GM12891 (cell line): Measurements from ENCODE around the gene PTPRN2.

Experiments used
- PAX5 ChIP-seq: IDR thresholded peaks from 2 replicates; pipeline ENCODE4 v1.6.1; 2011; ENCODE audit warnings: low read length, moderate library complexity, mild to moderate bottlenecking; ENCODE audit not compliant: insufficient read depth, severe bottlenecking
- POLR2A ChIP-seq: IDR thresholded peaks from 2 replicates; pipeline ENCODE4 v1.6.1; 2011; ENCODE audit warnings: low read depth, low read length, control low read depth
- POLR2AphosphoS5 ChIP-seq: IDR thresholded peaks from 2 replicates; pipeline ENCODE4 v1.6.1; 2011; ENCODE audit warnings: low read depth, low read length, control low read depth
- POU2F2 ChIP-seq: IDR thresholded peaks from 2 replicates; pipeline ENCODE4 v1.6.1; 2011; ENCODE audit warnings: low read depth, mild to moderate bottlenecking, control low read depth, low read length, moderate library complexity
- SPI1 ChIP-seq: IDR thresholded peaks from 2 replicates; pipeline ENCODE4 v1.6.1; 2011; ENCODE audit warnings: low read depth, low read length, control low read depth
- TAF1 ChIP-seq: IDR thresholded peaks from 2 replicates; pipeline ENCODE4 v1.6.1; 2011; ENCODE audit warnings: low read depth, low read length, control low read depth

DNA sequence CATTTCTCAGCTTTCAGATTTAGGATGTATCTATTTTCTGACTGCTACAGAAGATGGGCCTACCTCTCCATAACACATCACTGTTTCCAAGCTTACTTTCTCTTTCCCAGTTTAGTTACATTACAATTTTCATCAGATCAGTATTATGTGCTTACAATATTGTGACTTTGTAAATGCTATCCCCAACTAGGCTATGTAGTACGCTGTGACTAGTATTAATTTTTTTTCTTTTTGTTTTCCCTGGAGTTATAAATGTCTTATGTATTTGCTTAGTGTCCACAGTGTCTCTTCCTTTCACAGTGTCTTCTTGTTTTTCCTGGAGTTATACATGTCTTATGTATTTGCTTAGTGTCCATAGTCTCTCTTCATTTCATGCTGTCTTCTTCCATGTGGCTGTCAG, 188.9 kb downstream of the PTPRN2 start:
- TF ChIP-seq POLR2A (no peak), PAX5 (no peak), POLR2AphosphoS5 (no peak), SPI1 (no peak), TAF1 (no peak), POU2F2 (no peak)
